ENCODE data around the gene SLCO2B1. TPM values are rescaled to one million over a fixed set of nuclear protein-coding genes. Genes with fewer than 3 reads are reported as not detected.
"Not testable (repeated sequence)": the region's sequence is repeated elsewhere in the genome, so short reads cannot be mapped to it uniquely, and the experiment has no call there.

SLCO2B1 gene, protein sequence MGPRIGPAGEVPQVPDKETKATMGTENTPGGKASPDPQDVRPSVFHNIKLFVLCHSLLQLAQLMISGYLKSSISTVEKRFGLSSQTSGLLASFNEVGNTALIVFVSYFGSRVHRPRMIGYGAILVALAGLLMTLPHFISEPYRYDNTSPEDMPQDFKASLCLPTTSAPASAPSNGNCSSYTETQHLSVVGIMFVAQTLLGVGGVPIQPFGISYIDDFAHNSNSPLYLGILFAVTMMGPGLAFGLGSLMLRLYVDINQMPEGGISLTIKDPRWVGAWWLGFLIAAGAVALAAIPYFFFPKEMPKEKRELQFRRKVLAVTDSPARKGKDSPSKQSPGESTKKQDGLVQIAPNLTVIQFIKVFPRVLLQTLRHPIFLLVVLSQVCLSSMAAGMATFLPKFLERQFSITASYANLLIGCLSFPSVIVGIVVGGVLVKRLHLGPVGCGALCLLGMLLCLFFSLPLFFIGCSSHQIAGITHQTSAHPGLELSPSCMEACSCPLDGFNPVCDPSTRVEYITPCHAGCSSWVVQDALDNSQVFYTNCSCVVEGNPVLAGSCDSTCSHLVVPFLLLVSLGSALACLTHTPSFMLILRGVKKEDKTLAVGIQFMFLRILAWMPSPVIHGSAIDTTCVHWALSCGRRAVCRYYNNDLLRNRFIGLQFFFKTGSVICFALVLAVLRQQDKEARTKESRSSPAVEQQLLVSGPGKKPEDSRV
- 14.3 TPM for total RNA-seq
- long read RNA-seq, full-length matches to known transcripts, result 6 of 11 reads
- long read RNA-seq, partial matches to known transcripts, result 2 of 11 reads
- long read RNA-seq, other reads (novel, unspliced or antisense), result 3 of 11 reads

DNA sequence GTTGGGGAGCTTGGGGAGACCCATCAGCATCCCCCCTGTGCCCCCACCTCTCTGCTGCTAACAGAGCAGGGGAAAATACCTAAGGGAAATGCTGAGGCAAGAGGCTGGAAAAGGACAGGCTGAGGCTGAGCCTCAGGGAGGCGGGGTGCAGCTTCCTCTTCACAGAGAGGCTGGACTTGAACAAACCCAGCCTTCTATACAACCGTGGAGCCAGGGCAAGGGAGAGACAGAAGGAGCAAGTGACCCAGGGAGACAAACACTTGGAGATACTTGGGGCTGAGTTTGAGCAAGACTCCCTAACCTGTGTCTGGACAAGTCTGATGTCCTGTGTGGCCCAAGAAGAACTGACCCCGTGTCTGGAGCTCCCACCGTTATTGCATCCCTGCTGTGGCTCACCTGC is at the start of gene SLCO2B1:
SLCO2B1 (plus strand) TSS at position 229 of the 400 bp plus-strand sequence. CDS start 275 bp downstream, outside the sequence.
- intact Hi-C loops (cut with DNase I), result no loop called here
- no peak for DNase-seq (ENCODE audit: low spot score)

DNA sequence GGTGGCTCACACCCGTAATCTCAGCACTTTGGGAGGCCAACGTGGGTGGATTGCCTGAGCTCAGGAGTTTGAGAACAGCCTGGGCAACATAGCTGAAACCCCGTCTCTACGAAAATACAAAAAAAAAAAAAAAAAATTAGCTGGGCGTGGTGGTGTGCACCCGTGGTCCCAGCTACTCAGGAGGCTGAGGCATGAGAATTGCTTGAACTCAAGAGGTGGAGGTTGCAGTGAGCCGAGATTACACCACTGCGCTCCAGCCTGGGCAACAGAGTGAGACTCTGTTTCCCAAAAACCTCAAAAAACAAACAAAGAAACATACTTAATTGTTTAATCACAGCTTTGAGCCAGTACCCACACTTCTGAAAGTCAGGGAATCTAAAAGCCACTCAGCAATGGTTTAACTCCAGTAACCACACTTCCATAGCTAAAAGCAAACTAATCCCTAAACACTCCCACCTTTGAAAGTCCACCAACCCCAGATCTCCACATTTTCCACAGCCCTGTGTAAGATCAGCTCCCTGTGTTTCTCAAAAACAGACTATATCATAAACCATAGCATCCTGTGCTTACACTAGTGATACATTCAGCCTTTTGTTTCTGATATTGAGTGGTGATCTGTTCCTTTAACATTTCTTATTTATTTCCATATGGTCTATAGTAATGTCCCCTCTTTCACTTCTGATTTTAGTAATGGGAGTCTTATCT is 49.3 kb upstream of the SLCO2B1 start:
- intact Hi-C loops (cut with DNase I), result no loop called here
- DNase-seq (ENCODE audit: low spot score), result no peak

GRCh38 chr11:75103380-75104026 is 47.4 kb upstream of the SLCO2B1 start:
- intact Hi-C loops (cut with DNase I), result no loop called here

GRCh38 chr11:75105462-75105925 is 45.4 kb upstream of the SLCO2B1 start:
- DNase-seq (ENCODE audit: low spot score), result no peak
- intact Hi-C loops (cut with DNase I), result no loop called here

More at GRCh38 chr11:75103380-75104026, 47.4 kb upstream of the SLCO2B1 start:
- DNase-seq (ENCODE audit: low spot score), result no peak

DNA sequence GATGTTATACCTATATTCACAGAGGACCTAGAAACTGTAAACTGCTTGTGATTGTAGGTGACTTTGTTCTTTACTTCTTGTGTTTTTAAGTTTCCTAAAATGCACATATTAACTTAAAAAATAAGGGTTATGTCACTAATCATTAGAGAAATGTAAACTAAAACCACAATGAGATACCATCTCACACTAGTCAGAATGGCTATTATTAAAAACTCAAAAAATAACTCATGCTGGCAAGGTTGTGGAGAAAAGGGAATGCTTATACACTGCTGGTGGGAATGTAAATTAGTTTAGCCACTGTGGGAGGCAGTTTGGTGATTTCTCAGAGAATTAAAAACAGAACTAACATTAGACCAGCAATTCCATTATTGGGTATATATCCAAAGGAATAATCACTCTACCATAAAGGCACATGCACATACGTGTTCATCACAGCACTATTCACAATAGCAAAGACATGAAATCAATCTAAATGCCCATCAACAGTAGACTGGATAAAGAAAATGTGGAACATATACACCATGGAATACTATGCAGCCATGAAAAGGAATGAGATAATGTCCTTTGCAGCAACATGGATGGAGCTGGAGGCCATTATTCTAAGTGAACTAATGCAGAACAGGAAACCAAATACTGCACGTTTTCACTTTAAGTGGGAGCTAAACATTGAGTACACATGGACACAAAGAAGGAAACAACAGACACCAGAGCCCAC is 44.8 kb upstream of the SLCO2B1 start:
- intact Hi-C loops (cut with DNase I), result not testable (repeated sequence)

GRCh38 chr11:75107187-75107586 is 43.7 kb upstream of the SLCO2B1 start:
- DNase-seq (ENCODE audit: low spot score), result no peak
- intact Hi-C loops (cut with DNase I), result no loop called here

More for the DNA sequence above, 44.8 kb upstream of the SLCO2B1 start:
- DNase-seq (ENCODE audit: low spot score), result not testable (repeated sequence)

DNA sequence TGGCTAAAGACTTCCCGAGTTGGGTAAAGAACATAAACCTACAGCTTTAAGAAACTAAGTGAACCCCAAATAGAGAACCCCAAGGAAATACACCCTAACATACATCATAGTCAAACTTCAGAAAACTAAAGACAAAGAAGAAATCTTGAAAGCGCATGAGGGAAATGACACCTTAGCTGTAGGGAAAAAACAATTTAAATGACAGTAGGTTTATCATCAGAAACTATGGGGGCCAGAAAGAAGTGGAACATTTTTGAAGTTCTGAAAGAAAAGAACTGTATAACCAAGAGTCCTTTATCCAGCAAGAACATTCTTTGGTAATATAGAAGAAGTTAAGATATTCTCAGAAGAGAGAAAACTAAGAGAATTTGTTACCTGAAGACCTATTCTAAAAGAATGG is 38.7 kb upstream of the SLCO2B1 start:
- DNase-seq (ENCODE audit: low spot score), result no peak
- intact Hi-C loops (cut with DNase I), result no loop called here

DNA sequence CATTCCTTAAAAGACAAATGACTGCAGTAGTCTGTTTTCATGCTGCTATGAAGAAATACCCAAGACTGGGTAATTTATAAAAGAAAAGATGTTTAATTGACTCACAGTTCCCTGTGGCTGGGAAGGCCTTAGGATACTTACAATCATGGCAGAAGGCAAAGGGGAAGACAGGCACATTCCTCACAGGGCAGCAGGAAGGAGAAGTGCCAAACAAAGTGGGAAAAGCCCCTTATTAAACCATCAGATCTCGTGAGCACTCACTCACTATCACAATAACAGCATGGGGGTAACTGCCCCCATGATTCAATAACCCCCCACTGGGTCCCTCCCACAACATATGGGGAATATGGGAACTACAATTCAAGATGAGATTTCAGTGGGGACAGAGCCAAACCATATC is 37.9 kb upstream of the SLCO2B1 start:
- intact Hi-C loops (cut with DNase I), result no loop called here
- DNase-seq (ENCODE audit: low spot score), result no peak

DNA sequence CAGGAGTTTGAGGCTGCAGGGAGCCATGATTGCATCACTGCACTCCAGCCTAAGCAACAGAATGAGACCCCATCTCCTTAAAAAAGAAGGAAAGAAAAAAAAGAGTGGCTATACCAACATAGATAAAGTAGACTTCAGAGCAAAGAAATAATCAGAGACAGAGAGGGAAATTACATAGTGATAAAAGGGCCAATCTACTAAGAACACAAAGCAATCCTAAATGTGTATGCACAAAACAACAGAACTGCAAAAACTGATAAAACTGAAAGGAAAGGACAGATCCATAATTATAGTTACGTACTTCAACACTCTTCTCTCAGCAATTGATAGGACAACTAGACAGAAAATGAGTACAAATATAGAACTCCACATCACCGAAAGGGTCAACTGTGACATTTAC is 36.4 kb upstream of the SLCO2B1 start:
- no peak for DNase-seq (ENCODE audit: low spot score)
- intact Hi-C loops (cut with DNase I), result no loop called here

DNA sequence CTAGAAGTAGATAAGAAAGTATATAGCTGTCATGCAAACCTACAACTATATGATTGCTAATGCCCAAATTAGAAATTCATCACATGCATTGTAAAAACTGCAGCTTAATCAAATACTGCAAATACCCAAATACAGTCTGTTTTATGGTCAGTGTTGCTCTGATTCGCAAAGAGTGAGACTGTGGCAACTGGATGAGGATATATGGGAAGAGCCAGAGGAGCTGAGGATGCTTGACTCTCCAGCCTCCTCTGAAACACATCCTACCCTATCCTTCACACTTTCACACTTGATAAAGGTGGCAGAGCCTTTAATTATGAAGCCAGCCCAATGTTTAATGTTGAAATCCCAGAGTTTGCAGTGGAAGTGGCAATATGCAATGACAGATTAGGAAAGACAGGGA is 32.3 kb upstream of the SLCO2B1 start:
- intact Hi-C loops (cut with DNase I), result no loop called here
- DNase-seq (ENCODE audit: low spot score), result no peak

- DNase-seq (ENCODE audit: low spot score), result no peak
- intact Hi-C loops (cut with DNase I), result no loop called here
These were observed 24.3 kb upstream of the SLCO2B1 start for GRCh38 chr11:75126564-75126963.

GRCh38 chr11:75132080-75132479 is 18.8 kb upstream of the SLCO2B1 start:
- no peak for DNase-seq (ENCODE audit: low spot score)
- intact Hi-C loops (cut with DNase I), result no loop called here

DNA sequence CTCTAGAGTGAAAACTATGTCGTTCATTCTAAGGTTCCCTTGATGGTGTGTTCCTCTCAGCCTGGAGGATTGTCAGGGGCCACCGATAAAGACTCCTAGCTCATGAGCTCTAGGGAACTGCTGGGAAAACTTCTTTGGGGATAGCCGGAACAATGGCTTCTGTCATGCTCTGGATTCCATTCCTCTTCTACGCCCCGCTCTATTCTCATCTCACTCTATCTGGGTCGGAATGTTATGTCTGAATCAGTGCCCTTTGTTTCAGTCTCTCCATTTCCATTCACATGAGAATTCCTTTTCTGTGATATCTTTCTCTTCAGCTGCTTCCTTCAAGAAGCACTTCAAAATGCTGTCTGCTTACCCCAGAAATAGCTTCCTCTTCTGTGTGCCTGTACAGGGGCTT is 16.9 kb upstream of the SLCO2B1 start:
- DNase-seq (ENCODE audit: low spot score), result no peak
- intact Hi-C loops (cut with DNase I), result no loop called here

DNA sequence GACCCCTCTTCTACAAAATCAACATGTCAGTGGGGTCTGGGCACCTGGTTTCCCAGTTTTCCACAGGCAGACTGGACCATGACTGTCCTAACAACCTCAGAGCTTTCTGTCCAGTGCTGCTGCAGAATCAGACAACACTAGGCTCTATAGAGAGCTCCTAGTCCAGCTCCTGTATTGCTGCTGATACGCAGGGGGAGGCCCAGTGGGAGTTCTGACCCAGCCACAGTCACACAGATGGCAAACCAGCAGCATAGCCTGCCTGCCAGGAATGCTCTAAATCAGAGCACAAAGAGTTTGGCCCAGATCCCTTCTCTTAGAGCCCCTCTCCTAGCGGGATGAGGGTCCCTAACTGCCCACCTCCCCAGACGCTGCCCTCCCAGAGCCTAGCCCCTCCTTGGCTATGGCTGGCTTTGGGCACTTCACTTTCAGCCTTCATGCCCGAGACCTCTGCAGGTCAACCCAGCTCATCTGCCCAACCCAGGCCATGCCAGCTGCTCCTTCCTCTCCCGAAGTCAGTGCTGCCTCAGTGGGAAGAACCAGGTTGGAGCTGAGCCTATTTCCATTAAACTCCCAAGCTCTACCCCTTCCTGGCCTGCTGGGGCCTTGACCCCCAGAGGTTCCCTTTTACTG is 15.8 kb upstream of the SLCO2B1 start:
- DNase-seq (ENCODE audit: low spot score), result no peak
- intact Hi-C loops (cut with DNase I), result no loop called here

- intact Hi-C loops (cut with DNase I), result no loop called here
- DNase-seq (ENCODE audit: low spot score), result no peak
These were observed 15.3 kb upstream of the SLCO2B1 start for GRCh38 chr11:75135651-75136050.

DNA sequence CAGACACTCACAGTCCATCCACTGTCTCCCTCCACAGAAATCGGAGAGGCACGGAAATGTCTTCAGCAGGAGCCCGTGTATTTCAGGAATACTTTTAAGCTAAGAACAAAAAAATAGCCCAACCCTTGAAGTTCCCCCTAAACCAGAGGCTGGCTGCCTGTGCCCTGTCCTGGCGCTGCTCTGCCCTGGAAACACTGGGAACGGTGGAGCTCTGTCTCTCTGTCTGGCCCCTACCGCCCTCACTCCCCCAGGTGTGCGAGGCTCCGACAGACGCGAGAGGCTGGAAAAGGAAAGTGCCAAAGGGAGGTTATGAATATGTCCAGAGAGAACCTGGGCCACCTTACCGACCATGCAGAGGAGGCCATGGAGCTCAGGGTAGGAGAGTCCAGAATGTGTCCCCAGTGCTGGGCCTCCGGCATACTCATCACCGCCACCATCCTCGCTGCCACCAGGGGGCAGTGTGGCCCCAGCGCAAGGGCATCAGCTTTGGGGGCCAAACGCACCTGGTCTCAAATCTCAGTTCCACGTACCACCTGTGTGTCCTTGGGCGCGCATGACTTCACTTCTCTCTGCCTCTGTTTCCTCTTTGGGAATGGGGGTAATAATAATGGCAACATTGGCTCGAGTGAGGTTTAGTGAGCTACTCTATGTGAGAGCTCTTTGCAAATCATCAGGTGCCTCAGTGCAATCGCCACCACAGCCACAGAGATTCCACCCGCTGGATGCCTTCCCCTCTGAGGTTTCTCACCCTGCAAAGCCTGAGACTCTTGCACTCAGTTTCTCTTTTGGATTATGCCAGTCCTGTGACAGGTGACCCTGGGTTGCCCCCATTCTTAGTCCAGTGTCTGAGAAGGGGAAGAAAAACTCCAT is 10.4 kb upstream of the SLCO2B1 start:
- intact Hi-C loops (cut with DNase I), result loop anchor here (1.0 to 10.0 kb wide), 2 partner anchors 65 to 216 kb away; no protein-coding TSS in a partner anchor
- DNase-seq (ENCODE audit: low spot score), result no peak

GRCh38 chr11:75141166-75141565 is 9.7 kb upstream of the SLCO2B1 start:
- no peak for DNase-seq (ENCODE audit: low spot score)
- intact Hi-C loops (cut with DNase I), result loop anchor here (1.0 to 10.0 kb wide), 2 partner anchors 64 to 216 kb away; no protein-coding TSS in a partner anchor
